VCaP (cell line): ENCODE results near the gene PRR9.

Experiments
- H3K27ac ChIP-seq: fragments of 450-650 bp; 2 replicates; pipeline ENCODE4 v1.5.1; 2017
- TF ChIP-seq, protein P1 (sequence below): fragments of 450-650 bp; conservative IDR thresholded peaks from 2 replicates; pipeline ENCODE4 v1.5.1; 2017; ENCODE audit warnings: mild to moderate bottlenecking, moderate library complexity

PRR9 gene

GRCh38 chr1:153194331-153195050 lies 22.9 kb upstream of the PRR9 start:
- TF ChIP-seq, protein P1, sequence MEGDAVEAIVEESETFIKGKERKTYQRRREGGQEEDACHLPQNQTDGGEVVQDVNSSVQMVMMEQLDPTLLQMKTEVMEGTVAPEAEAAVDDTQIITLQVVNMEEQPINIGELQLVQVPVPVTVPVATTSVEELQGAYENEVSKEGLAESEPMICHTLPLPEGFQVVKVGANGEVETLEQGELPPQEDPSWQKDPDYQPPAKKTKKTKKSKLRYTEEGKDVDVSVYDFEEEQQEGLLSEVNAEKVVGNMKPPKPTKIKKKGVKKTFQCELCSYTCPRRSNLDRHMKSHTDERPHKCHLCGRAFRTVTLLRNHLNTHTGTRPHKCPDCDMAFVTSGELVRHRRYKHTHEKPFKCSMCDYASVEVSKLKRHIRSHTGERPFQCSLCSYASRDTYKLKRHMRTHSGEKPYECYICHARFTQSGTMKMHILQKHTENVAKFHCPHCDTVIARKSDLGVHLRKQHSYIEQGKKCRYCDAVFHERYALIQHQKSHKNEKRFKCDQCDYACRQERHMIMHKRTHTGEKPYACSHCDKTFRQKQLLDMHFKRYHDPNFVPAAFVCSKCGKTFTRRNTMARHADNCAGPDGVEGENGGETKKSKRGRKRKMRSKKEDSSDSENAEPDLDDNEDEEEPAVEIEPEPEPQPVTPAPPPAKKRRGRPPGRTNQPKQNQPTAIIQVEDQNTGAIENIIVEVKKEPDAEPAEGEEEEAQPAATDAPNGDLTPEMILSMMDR, result no peak
- H3K27ac ChIP-seq, result no peak overlapping the region

DNA sequence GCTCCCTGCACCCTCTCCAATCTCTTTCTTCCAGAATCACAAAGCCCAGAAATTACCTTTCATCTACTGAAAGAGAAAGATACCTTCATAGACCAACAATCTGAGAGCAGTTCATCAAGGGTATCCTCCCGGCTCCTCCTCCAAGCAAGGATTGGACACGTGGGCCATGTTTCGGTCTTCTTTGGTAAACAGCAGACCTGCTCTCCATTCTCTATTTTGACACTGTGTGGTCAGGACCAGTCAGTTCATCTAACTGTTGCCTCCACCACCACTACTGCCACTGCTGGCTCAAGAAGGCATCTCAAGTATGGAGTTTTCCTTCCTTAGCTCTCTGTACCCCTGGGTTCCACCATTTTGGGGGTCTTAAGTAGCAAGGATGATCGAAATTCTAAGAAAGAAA lies 22.2 kb upstream of the PRR9 start:
- H3K27ac ChIP-seq, result no peak overlapping the region
- TF ChIP-seq, protein P1, result no peak

GRCh38 chr1:153202006-153202405 lies 15.4 kb upstream of the PRR9 start:
- TF ChIP-seq, protein P1, result no peak
- H3K27ac ChIP-seq, result no peak overlapping the region

- H3K27ac ChIP-seq, result no peak within 1 kb of the TSS
- TF ChIP-seq, protein P1, result no peak
Observed at GRCh38 chr1:153203130-153203529, 14.3 kb upstream of the PRR9 start, which contains the start of gene LELP1. TSS of gene LELP1 (plus strand) at chr1:153203430. CDS start at chr1:153204708, 1,278 bp downstream.

- H3K27ac ChIP-seq, result no peak overlapping the region
- TF ChIP-seq, protein P1, result no peak
Observed at GRCh38 chr1:153206631-153207030, 10.8 kb upstream of the PRR9 start.

GRCh38 chr1:153210206-153210605 lies 7.2 kb upstream of the PRR9 start:
- TF ChIP-seq, protein P1, result no peak

GRCh38 chr1:153212201-153212600 lies 5.2 kb upstream of the PRR9 start:
- no peak overlapping the region for H3K27ac ChIP-seq
- TF ChIP-seq, protein P1, result no peak

More at GRCh38 chr1:153210206-153210605, 7.2 kb upstream of the PRR9 start:
- H3K27ac ChIP-seq, result no peak overlapping the region
